GM23338 (cell line): ENCODE data around the gene CFLAR.

ENCODE experiments used
- CREB1 ChIP-seq: fragments of 250-450 bp; sonication (Bioruptor Pico); IDR thresholded peaks from 2 replicates; pipeline ENCODE4 v1.5.0; 2020; ENCODE audit warnings: low read depth, mild to moderate bottlenecking, moderate library complexity
- CTCF ChIP-seq, 2 experiments: fragments of 200-600 bp in 1 of 2; sonication (generic) in 1 of 2; conservative IDR thresholded peaks; 2 replicates each; pipeline versions ENCODE4 v1.5.1 to v1.6.1; 2016 to 2017; ENCODE audit warnings: antibody characterized with exemption in 2 of 2, low read depth in 2 of 2, mild to moderate bottlenecking in 2 of 2, moderate library complexity in 1 of 2
- EZH2 ChIP-seq: fragments of 200-600 bp; sonication (generic); IDR thresholded peaks from one replicate; pipeline ENCODE4 v1.8.0; 2017; ENCODE audit warnings: antibody characterized with exemption, mild to moderate bottlenecking, low read depth; ENCODE audit not compliant: unreplicated experiment
- EZH2phosphoT487 ChIP-seq: fragments of 200-600 bp; sonication (generic); IDR thresholded peaks from one replicate; pipeline ENCODE4 v1.8.1; 2018; ENCODE audit warnings: antibody characterized with exemption; ENCODE audit not compliant: unreplicated experiment
- POLR2AphosphoS5 ChIP-seq: IDR thresholded peaks from 2 replicates; pipeline ENCODE4 v1.6.1; 2016; ENCODE audit warnings: antibody characterized with exemption, low read depth

- no peak for TF ChIP-seq EZH2
- no peak for TF ChIP-seq CTCF (conservative IDR thresholded peaks at IDR 0.05; ENCODE audit: low read depth in 2 of 2)
- TF ChIP-seq POLR2AphosphoS5: no peak
- TF ChIP-seq CREB1 (CRISPR knock-in tag): no peak
- TF ChIP-seq EZH2phosphoT487: no peak
Observed at GRCh38 chr2:201188449-201188848, 72.5 kb downstream of the CFLAR start.
